GM21529 (cell line): ENCODE data around the gene CA10.

ENCODE experiments used
- ATAC-seq: cut with Tn5 transposase; IDR thresholded peaks from one replicate; pipeline ENCODE4 v1.9.1; 2021; ENCODE audit not compliant: unreplicated experiment

CA10 gene

GRCh38 chr17:51733166-51733565, 425.3 kb downstream of the CA10 start:
- ATAC-seq, result no peak

GRCh38 chr17:51731941-51732722, 426.4 kb downstream of the CA10 start:
- ATAC-seq, result no peak

- no peak for ATAC-seq
These were observed 428.0 kb downstream of the CA10 start for GRCh38 chr17:51730303-51731050.

- no peak for ATAC-seq
These were observed 433.3 kb downstream of the CA10 start for GRCh38 chr17:51725185-51725584.

GRCh38 chr17:51724043-51724580, 434.4 kb downstream of the CA10 start:
- no peak for ATAC-seq

GRCh38 chr17:51722994-51723393, 435.5 kb downstream of the CA10 start:
- ATAC-seq, result no peak

GRCh38 chr17:51721730-51722129, 436.8 kb downstream of the CA10 start:
- ATAC-seq, result no peak

GRCh38 chr17:51720439-51720838, 438.1 kb downstream of the CA10 start:
- ATAC-seq, result no peak

GRCh38 chr17:51718983-51719382, 439.5 kb downstream of the CA10 start:
- no peak for ATAC-seq

- ATAC-seq, result no peak
These were observed 446.9 kb downstream of the CA10 start for GRCh38 chr17:51711581-51711980.

GRCh38 chr17:51710634-51710979, 447.9 kb downstream of the CA10 start:
- ATAC-seq, result no peak

- ATAC-seq, result no peak
These were observed 448.6 kb downstream of the CA10 start for GRCh38 chr17:51709694-51710633.

- ATAC-seq, result no peak
These were observed 451.3 kb downstream of the CA10 start for GRCh38 chr17:51707216-51707615.

- ATAC-seq, result no peak
These were observed 452.4 kb downstream of the CA10 start for GRCh38 chr17:51706093-51706492.

GRCh38 chr17:51703361-51704341, 454.9 kb downstream of the CA10 start:
- ATAC-seq, result no peak

- no peak for ATAC-seq
These were observed 455.6 kb downstream of the CA10 start for GRCh38 chr17:51702963-51703360.

- ATAC-seq, result no peak
These were observed 457.0 kb downstream of the CA10 start for GRCh38 chr17:51701501-51701900.

- ATAC-seq, result no peak
These were observed 458.3 kb downstream of the CA10 start for GRCh38 chr17:51700011-51700760.

- no peak for ATAC-seq
These were observed 459.2 kb downstream of the CA10 start for GRCh38 chr17:51699303-51699702.
